Measurements from ENCODE around the gene CAMSAP1.

The CAMSAP1 gene

DNA sequence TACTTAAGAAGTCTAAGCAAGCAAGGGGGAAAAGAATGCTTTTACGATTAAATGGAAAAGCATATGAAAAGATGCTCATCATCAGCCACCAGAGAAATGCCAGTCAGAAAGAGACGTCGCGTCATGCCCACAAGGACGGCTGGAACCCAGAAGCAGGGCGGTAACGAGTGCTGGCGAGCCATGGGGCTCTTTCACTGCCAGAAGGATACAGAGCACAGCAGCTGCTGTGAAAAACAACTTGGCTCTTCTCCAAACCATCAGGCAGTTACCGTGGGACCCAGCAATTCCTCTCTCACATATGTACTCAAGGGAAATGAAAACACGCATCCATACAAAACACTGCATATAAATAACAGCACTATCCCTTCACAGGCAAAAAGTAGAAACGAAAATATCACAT is 95.5 kb downstream of the CAMSAP1 start:
- H3K4me3 ChIP-seq (replicated peaks; ENCODE audit: low read depth, low read length), result no peak overlapping the region
- no peak for DNase-seq (ENCODE audit: extremely low read depth, low read depth)
- TF ChIP-seq, protein P1, sequence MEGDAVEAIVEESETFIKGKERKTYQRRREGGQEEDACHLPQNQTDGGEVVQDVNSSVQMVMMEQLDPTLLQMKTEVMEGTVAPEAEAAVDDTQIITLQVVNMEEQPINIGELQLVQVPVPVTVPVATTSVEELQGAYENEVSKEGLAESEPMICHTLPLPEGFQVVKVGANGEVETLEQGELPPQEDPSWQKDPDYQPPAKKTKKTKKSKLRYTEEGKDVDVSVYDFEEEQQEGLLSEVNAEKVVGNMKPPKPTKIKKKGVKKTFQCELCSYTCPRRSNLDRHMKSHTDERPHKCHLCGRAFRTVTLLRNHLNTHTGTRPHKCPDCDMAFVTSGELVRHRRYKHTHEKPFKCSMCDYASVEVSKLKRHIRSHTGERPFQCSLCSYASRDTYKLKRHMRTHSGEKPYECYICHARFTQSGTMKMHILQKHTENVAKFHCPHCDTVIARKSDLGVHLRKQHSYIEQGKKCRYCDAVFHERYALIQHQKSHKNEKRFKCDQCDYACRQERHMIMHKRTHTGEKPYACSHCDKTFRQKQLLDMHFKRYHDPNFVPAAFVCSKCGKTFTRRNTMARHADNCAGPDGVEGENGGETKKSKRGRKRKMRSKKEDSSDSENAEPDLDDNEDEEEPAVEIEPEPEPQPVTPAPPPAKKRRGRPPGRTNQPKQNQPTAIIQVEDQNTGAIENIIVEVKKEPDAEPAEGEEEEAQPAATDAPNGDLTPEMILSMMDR (IDR thresholded peaks at IDR 0.05; ENCODE audit: low read depth, low read length, missing control alignments), result no peak

DNA sequence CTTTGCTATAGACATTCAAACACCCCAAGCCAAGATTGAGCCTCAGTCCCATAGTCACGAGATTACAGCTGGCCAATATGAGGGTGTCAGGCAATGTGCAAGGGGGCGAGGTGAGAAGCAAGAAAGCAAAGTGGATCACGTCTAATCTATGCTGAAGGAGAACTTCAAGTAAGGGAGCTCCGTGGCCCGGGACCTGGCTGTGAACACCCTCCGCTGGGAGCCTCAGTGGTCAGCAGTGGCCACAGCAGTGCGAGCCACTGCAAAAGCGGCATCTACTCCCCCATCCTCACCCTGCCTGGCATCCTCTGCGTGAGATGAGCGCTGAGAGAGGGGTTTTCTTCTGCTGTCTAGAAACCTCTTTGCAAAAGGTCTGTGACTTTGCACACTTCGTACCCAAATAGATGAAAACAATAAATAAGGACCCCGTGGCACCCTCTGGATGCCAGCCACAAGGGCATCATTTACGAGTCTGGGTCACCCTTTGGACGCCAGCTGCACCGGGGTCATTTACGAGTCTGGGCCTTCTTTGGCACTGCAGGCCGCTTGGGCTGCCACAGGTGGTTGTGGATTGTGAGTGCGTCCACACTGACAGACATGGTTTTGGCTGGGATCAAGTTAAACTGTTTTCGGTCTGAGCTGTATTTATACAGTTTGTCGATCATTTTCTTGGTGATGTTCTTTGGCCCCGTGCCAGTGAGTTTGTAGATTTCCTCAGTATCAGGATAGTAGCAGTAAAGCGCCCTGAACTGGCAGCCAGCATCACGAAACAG is 96.4 kb downstream of the CAMSAP1 start:
- no peak for DNase-seq (ENCODE audit: extremely low read depth, low read depth)
- H3K4me3 ChIP-seq (replicated peaks; ENCODE audit: low read depth, low read length), result no peak overlapping the region
- TF ChIP-seq, protein P1 (IDR thresholded peaks at IDR 0.05; ENCODE audit: low read depth, low read length, missing control alignments), result no peak

GRCh38 chr9:135809166-135809565 is 98.2 kb downstream of the CAMSAP1 start:
- TF ChIP-seq, protein P1 (IDR thresholded peaks at IDR 0.05; ENCODE audit: low read depth, low read length, missing control alignments), result no peak
- no peak overlapping the region for H3K4me3 ChIP-seq (replicated peaks; ENCODE audit: low read depth, low read length)
- DNase-seq (ENCODE audit: extremely low read depth, low read depth), result no peak

DNA sequence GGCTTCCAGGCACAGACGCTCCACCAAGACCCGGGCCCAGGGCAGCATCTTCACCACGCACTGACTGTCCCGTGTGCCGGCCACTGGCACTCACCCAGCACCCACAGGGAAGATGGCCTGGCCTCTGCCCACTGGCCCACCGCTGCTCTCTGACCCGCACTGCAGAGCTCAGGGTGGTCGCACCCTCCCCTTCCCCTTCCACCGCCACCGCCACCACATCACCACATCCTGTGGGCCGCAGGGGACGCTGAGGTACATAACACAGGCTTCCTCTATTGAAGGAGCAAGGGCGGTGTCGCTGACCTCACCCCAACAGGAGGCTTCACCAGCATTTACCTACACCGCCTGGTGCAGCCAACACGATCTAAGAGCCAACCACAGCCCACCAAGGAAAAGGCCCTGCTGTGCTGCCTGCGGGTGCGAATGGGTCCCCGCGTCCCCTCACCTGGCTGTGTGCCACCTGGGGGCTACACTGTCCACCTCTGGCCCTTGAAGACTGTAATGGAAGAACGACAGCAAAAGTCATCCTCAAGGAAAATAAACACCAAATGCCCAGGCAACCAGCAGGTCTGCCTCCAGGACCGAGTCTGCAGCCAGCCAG is 101.8 kb downstream of the CAMSAP1 start:
- TF ChIP-seq, protein P1 (IDR thresholded peaks at IDR 0.05; ENCODE audit: low read depth, low read length, missing control alignments), result no peak
- H3K4me3 ChIP-seq (replicated peaks; ENCODE audit: low read depth, low read length), result no peak overlapping the region
- no peak for DNase-seq (ENCODE audit: extremely low read depth, low read depth)

DNA sequence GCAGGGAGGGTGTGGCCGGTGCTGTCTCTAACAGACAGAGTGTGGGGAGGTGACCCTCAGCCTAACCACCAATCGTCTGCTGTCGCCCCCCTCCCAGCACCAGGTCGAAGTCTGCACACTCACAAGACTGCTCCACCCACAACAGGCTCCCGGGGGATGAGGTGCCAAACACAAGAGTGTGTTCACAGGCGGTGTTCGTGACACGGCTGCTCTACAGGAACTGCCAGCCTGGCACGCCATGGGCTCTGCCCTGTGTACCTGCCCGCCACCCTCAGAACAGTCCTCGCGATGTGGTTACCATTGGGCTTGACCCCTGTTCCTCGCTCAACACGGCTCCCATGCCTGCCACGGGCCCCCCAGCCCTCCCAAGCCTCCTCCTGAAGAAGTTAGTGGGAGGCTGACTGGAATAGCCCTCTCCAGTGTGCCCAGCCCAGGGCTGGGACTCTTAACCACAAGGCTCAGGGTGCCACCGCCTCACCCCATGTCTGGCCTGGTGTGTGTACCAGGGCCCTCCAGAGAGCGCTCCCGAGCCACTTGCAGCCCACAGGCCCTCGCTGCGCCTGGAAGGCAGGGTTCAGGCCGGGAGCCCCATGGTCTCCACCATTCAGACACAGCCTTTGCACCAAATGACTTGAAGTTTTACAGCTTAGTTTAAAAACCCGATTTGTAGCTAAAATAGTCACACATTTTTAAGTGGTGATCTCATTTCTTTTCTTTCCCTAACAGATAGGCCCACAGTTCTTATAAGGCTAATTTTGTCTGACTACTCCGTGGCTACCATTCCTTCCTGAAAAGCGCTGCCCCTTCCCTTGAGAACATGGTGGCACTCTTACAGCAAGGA is 102.5 kb downstream of the CAMSAP1 start:
- TF ChIP-seq, protein P1 (IDR thresholded peaks at IDR 0.05; ENCODE audit: low read depth, low read length, missing control alignments), result no peak
- H3K4me3 ChIP-seq (replicated peaks; ENCODE audit: low read depth, low read length), result no peak overlapping the region
- DNase-seq (ENCODE audit: extremely low read depth, low read depth), result no peak

DNA sequence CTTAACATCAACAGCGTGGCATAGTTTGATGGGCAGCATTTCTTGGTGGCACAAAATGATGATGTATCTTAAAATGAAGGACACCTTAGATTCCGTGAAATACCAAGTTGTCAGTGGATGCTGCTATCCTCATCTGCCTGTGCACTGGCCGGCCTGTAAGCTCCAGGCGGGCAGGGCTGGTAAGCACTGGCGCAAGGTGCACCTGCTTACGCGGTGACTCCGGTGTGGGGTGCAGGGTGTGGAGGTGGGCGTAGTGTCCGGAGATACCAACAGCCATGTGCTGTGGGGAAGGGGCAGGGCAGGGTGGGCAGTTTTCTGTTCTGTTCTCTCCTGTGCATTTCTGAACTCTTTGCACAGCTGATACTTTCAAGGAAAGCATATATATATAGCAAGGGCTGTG is 103.9 kb downstream of the CAMSAP1 start:
- TF ChIP-seq, protein P1 (IDR thresholded peaks at IDR 0.05; ENCODE audit: low read depth, low read length, missing control alignments), result no peak

More for the DNA sequence above, 103.9 kb downstream of the CAMSAP1 start:
- no peak overlapping the region for H3K4me3 ChIP-seq (replicated peaks; ENCODE audit: low read depth, low read length)
- no peak for DNase-seq (ENCODE audit: extremely low read depth, low read depth)

Measured in HFF-Myc (cell line).